HFF-Myc (cell line): Measurements from ENCODE around the gene SLAMF8.

Source experiments
- DNase-seq: peaks from one replicate; pipeline ENCODE4 v3.0.0-alpha.2; 2011; ENCODE audit warnings: low read depth; ENCODE audit errors: extremely low read depth
- H3K4me3 ChIP-seq: replicated peaks from 2 replicates; pipeline ENCODE4 v1.5.1; 2011; ENCODE audit warnings: low read depth, mild to moderate bottlenecking, control low read depth, low read length
- TF ChIP-seq, protein P1 (sequence below): IDR thresholded peaks from 2 replicates; pipeline ENCODE4 v1.5.1; 2012; ENCODE audit warnings: mild to moderate bottlenecking, low read depth, low read length, control low read depth; ENCODE audit errors: missing control alignments

SLAMF8 gene

DNA sequence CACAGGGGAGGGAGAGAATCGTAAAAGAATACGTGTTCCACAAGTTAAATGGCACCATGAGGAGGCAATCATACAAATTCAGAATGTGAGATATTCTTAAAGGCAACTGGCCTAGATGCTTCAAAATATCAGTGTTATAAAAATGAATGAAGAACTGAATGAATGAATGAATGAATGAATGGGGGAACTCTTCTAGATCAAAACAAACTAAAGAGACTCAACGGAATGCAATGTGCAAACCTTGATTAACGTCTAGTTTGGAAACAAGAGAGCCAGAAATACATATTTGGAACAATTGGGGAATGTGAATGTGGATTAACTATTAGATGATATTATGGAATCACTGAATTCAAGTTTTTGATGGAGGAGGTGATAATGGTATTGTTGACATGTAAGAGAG is 56.5 kb downstream of the SLAMF8 start:
- DNase-seq, result no peak
- TF ChIP-seq, protein P1, sequence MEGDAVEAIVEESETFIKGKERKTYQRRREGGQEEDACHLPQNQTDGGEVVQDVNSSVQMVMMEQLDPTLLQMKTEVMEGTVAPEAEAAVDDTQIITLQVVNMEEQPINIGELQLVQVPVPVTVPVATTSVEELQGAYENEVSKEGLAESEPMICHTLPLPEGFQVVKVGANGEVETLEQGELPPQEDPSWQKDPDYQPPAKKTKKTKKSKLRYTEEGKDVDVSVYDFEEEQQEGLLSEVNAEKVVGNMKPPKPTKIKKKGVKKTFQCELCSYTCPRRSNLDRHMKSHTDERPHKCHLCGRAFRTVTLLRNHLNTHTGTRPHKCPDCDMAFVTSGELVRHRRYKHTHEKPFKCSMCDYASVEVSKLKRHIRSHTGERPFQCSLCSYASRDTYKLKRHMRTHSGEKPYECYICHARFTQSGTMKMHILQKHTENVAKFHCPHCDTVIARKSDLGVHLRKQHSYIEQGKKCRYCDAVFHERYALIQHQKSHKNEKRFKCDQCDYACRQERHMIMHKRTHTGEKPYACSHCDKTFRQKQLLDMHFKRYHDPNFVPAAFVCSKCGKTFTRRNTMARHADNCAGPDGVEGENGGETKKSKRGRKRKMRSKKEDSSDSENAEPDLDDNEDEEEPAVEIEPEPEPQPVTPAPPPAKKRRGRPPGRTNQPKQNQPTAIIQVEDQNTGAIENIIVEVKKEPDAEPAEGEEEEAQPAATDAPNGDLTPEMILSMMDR, result no peak
- no peak overlapping the region for H3K4me3 ChIP-seq

DNA sequence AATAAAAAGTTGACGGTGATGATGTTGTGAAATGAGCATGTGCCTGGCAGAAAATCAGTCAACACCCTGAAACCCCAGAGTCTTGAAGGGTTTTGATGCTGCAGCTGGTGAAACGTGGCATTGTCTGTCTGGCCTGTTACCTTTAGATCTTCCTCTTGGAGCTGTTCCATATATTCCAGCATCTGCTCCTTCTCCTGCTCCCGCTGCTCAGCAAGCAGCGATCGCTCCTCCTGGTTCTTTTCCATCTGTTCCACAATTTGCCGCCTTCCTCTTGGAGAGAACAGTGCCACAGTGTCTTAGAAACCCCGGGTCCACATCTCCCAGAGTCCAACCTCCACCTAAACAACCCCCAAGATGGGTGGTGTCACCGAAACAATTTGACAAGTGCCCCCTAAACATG is 57.6 kb downstream of the SLAMF8 start:
- H3K4me3 ChIP-seq, result no peak overlapping the region
- DNase-seq, result no peak
- TF ChIP-seq, protein P1, result no peak
